OCI-LY3 (cell line): ENCODE data around the gene ADH6.

ENCODE experiments used
- H2AFZ ChIP-seq: fragments of 200-600, 300-600 bp; shearing (Covaris generic); 2 replicates; pipeline ENCODE4 v1.6.0; 2014; ENCODE audit warnings: antibody characterized with exemption, low read depth, low read length
- H3K27ac ChIP-seq: fragments of 200-600, 300-600 bp; sonication (generic); 2 replicates; pipeline ENCODE4 v1.5.1; 2014; ENCODE audit warnings: mild to moderate bottlenecking, low read length, moderate library complexity, mixed read lengths
- H3K27me3 ChIP-seq: fragments of 200-600, 300-600 bp; sonication (generic); 2 replicates; pipeline ENCODE4 v1.6.1; 2014; ENCODE audit warnings: low read depth, low read length, mixed read lengths
- H3K36me3 ChIP-seq: fragments of 200-600, 300-600 bp; sonication (generic); replicated peaks from 2 replicates; pipeline ENCODE3; 2014; ENCODE audit warnings: low read depth, low read length, mixed read lengths
- H3K4me1 ChIP-seq: fragments of 300-600, 200-600 bp; sonication (generic); 2 replicates; pipeline ENCODE4 v1.6.1; 2014; ENCODE audit warnings: low read length, mixed read lengths
- H3K4me2 ChIP-seq: fragments of 200-600, 300-600 bp; sonication (generic); 2 replicates; pipeline ENCODE4 v1.6.1; 2014; ENCODE audit warnings: low read length, mixed read lengths
- H3K4me3 ChIP-seq: fragments of 300-600, 200-600 bp; sonication (generic); 2 replicates; pipeline ENCODE4 v1.5.1; 2014; ENCODE audit warnings: antibody characterized with exemption, mild to moderate bottlenecking, low read length, moderate library complexity
- H3K79me2 ChIP-seq: fragments of 300-600, 200-600 bp; shearing (Covaris generic); 2 replicates; pipeline ENCODE4 v1.6.1; 2014; ENCODE audit warnings: mild to moderate bottlenecking, low read length, mixed read lengths
- H3K9ac ChIP-seq: fragments of 300-600, 200-600 bp; shearing (Covaris generic); 2 replicates; pipeline ENCODE4 v1.6.0; 2014; ENCODE audit warnings: mild to moderate bottlenecking, low read length, moderate library complexity
- H3K9me3 ChIP-seq: fragments of 200-600, 300-600 bp; shearing (Covaris generic); 2 replicates; pipeline ENCODE4 v1.6.1; 2014; ENCODE audit warnings: low read length, mixed read lengths; ENCODE audit not compliant: insufficient read depth
- H4K20me1 ChIP-seq: fragments of 200-600, 300-600 bp; sonication (generic); 2 replicates; pipeline ENCODE4 v1.6.1; 2016; ENCODE audit warnings: low read length, mixed read lengths; ENCODE audit not compliant: insufficient read depth
- EZH2phosphoT487 ChIP-seq: fragments of 200-600 bp; shearing (Covaris generic); IDR thresholded peaks from 2 replicates; pipeline ENCODE4 v1.6.1; 2018; ENCODE audit warnings: antibody characterized with exemption, mixed run types, low read depth
- TF ChIP-seq, protein P1 (sequence below): fragments of 200-600, 300-600 bp; sonication (generic); IDR thresholded peaks from 2 replicates; pipeline ENCODE4 v1.5.1; 2014; ENCODE audit warnings: antibody characterized with exemption, low read length, low read depth

Gene ADH6

GRCh38 chr4:99209671-99210070 lies 9.4 kb downstream of the ADH6 start:
- H3K27ac ChIP-seq: no peak overlapping the region
- no peaks in the 10 kb centered on the region for H3K36me3 ChIP-seq
- H2AFZ ChIP-seq: no peak overlapping the region
- H3K4me1 ChIP-seq: no peaks in the 10 kb centered on the region
- no peaks in the 10 kb centered on the region for H4K20me1 ChIP-seq
- no peaks in the 10 kb centered on the region for H3K79me2 ChIP-seq
- TF ChIP-seq, protein P1, sequence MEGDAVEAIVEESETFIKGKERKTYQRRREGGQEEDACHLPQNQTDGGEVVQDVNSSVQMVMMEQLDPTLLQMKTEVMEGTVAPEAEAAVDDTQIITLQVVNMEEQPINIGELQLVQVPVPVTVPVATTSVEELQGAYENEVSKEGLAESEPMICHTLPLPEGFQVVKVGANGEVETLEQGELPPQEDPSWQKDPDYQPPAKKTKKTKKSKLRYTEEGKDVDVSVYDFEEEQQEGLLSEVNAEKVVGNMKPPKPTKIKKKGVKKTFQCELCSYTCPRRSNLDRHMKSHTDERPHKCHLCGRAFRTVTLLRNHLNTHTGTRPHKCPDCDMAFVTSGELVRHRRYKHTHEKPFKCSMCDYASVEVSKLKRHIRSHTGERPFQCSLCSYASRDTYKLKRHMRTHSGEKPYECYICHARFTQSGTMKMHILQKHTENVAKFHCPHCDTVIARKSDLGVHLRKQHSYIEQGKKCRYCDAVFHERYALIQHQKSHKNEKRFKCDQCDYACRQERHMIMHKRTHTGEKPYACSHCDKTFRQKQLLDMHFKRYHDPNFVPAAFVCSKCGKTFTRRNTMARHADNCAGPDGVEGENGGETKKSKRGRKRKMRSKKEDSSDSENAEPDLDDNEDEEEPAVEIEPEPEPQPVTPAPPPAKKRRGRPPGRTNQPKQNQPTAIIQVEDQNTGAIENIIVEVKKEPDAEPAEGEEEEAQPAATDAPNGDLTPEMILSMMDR: no peak
- TF ChIP-seq EZH2phosphoT487: no peak
- H3K4me3 ChIP-seq: no peak overlapping the region
- no peak overlapping the region for H3K4me2 ChIP-seq
- no peaks in the 10 kb centered on the region for H3K9me3 ChIP-seq
- H3K9ac ChIP-seq: no peak overlapping the region
- H3K27me3 ChIP-seq: no peaks in the 10 kb centered on the region

GRCh38 chr4:99208719-99209075 lies 10.3 kb downstream of the ADH6 start:
- Histone ChIP-seq H2AFZ (no peak overlapping the region), H3K36me3 (no peaks in the 10 kb centered on the region), H3K4me3 (no peak overlapping the region), H4K20me1 (no peaks in the 10 kb centered on the region), H3K9me3 (no peaks in the 10 kb centered on the region), H3K4me1 (no peaks in the 10 kb centered on the region), H3K4me2 (no peak overlapping the region), H3K79me2 (no peaks in the 10 kb centered on the region), H3K9ac (no peak overlapping the region), H3K27me3 (no peaks in the 10 kb centered on the region), H3K27ac (no peak overlapping the region)
- TF ChIP-seq, protein P1: no peak
- no peak for TF ChIP-seq EZH2phosphoT487

GRCh38 chr4:99207911-99208718 lies 10.9 kb downstream of the ADH6 start:
- Histone ChIP-seq H3K27ac (no peak overlapping the region), H4K20me1 (no peaks in the 10 kb centered on the region), H3K9me3 (no peaks in the 10 kb centered on the region), H2AFZ (no peak overlapping the region), H3K4me1 (no peaks in the 10 kb centered on the region), H3K27me3 (no peaks in the 10 kb centered on the region), H3K4me3 (no peak overlapping the region), H3K9ac (no peak overlapping the region), H3K79me2 (no peaks in the 10 kb centered on the region), H3K4me2 (no peak overlapping the region), H3K36me3 (no peaks in the 10 kb centered on the region)
- TF ChIP-seq, protein P1: no peak
- TF ChIP-seq EZH2phosphoT487: no peak

GRCh38 chr4:99207069-99207743 lies 11.8 kb downstream of the ADH6 start:
- no peak overlapping the region for H3K9ac ChIP-seq
- no peak overlapping the region for H3K4me2 ChIP-seq
- H3K79me2 ChIP-seq: no peaks in the 10 kb centered on the region
- H3K36me3 ChIP-seq: no peaks in the 10 kb centered on the region
- TF ChIP-seq, protein P1: no peak
- TF ChIP-seq EZH2phosphoT487: no peak
- no peaks in the 10 kb centered on the region for H4K20me1 ChIP-seq
- H3K4me1 ChIP-seq: no peaks in the 10 kb centered on the region
- no peak overlapping the region for H3K27ac ChIP-seq
- no peaks in the 10 kb centered on the region for H3K27me3 ChIP-seq
- H2AFZ ChIP-seq: no peak overlapping the region
- H3K4me3 ChIP-seq: no peak overlapping the region
- no peaks in the 10 kb centered on the region for H3K9me3 ChIP-seq
